Gastrocnemius medialis (tissue), 4 donors: ENCODE data around the gene KDM2B.

Source experiments
- POLR2A ChIP-seq, 2 donors: fragments of 450-650 bp; IDR thresholded peaks; one replicate each; pipeline ENCODE4 v1.6.1; 2017; ENCODE audit warnings: antibody characterized with exemption in 2 of 2, mild to moderate bottlenecking in 2 of 2, moderate library complexity in 2 of 2
- TF ChIP-seq, protein P1 (sequence below), 5 experiments: fragments of 450-650 bp in 3 of 5; fragments of 200-600 bp in 2 of 5; sonication (generic) in 2 of 5; IDR thresholded peaks in 4 of 5; conservative IDR thresholded peaks in 1 of 5; 1 replicate in 4 of 5; 2 replicates in 1 of 5; pipeline ENCODE4 v1.5.1; 2016 to 2019; ENCODE audit warnings: antibody characterized with exemption in 5 of 5, mild to moderate bottlenecking in 3 of 5, moderate library complexity in 3 of 5

DNA sequence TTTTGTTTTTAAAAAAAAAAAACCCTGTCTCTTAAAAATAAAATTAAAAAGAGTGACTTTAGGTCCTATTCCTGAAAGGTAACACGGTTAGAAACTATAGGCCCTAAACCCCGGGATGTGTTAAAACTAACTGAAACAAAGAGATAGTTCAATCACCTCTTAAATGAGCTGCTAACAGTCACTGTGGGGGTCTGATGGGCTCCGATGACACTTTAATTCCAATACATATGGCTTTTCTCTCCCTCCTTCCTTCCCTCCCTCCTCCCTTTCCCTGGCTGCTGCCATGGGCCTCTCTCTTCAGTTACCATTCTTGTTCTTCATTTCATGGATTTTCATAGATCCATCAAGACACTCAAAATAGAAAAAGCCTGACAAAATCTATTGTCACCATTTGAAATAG, 104.3 kb downstream of the KDM2B start:
- TF ChIP-seq, protein P1, sequence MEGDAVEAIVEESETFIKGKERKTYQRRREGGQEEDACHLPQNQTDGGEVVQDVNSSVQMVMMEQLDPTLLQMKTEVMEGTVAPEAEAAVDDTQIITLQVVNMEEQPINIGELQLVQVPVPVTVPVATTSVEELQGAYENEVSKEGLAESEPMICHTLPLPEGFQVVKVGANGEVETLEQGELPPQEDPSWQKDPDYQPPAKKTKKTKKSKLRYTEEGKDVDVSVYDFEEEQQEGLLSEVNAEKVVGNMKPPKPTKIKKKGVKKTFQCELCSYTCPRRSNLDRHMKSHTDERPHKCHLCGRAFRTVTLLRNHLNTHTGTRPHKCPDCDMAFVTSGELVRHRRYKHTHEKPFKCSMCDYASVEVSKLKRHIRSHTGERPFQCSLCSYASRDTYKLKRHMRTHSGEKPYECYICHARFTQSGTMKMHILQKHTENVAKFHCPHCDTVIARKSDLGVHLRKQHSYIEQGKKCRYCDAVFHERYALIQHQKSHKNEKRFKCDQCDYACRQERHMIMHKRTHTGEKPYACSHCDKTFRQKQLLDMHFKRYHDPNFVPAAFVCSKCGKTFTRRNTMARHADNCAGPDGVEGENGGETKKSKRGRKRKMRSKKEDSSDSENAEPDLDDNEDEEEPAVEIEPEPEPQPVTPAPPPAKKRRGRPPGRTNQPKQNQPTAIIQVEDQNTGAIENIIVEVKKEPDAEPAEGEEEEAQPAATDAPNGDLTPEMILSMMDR (IDR thresholded peaks at IDR 0.05 in 4 of 5, conservative IDR thresholded peaks at IDR 0.05 in 1 of 5): no peak
- no peak for TF ChIP-seq POLR2A (IDR thresholded peaks at IDR 0.05)
